ENCODE results near the gene ZNF577. TPM values are rescaled to one million over a fixed set of nuclear protein-coding genes. Genes with fewer than 3 reads are reported as not detected.

The ZNF577 gene
- 3.7 and 4.0 TPM in 2 replicates for total RNA-seq

DNA sequence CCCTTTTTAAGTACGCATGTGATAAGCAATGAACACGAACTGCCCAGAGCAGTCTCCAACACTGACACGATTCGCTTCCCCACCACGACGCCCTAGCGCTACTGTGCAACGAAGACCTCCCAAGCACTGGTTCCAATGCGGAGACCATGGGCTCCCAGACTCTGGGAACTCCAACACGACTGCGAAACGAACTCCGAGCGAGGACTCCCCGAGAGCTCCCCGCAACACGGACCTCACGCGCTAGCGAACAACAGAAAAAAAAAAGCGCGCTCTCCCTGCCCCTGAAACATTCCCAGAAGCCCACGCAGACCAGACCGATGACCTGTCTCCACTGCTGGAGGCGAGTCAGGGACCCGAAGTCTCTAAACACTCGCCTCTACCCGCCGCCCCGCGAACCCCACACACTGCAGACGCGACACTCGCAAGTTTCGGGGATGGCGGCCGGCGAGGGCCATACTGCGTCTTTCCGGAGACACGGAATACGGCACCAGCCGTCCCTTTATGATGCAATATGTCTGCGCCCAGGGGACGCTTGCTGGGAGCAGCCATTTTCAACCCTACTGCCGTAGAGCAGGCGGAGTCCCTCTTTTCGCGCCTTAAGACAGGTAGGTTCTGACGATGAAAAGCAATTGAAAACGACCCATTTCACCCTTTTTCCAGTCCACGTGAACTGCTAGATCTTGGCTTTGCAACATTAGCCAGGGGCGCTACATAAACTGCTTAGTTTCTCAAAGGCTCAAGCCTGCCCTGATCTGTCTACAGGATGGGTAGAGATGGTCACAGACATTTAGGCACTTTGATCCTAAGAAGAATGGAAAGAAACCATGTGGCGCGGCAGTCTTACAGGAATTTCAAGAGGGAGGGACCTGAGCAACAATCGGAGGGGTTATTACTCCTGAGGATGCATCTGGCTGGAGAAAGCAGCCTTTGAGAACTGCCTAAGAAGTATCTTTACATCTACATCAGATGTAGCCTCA is at the start of gene ZNF577:
TSS of gene ZNF577 (minus strand) at position 430 of the 977 bp plus-strand sequence. CDS start 7,569 bp downstream, outside the sequence.

DNA sequence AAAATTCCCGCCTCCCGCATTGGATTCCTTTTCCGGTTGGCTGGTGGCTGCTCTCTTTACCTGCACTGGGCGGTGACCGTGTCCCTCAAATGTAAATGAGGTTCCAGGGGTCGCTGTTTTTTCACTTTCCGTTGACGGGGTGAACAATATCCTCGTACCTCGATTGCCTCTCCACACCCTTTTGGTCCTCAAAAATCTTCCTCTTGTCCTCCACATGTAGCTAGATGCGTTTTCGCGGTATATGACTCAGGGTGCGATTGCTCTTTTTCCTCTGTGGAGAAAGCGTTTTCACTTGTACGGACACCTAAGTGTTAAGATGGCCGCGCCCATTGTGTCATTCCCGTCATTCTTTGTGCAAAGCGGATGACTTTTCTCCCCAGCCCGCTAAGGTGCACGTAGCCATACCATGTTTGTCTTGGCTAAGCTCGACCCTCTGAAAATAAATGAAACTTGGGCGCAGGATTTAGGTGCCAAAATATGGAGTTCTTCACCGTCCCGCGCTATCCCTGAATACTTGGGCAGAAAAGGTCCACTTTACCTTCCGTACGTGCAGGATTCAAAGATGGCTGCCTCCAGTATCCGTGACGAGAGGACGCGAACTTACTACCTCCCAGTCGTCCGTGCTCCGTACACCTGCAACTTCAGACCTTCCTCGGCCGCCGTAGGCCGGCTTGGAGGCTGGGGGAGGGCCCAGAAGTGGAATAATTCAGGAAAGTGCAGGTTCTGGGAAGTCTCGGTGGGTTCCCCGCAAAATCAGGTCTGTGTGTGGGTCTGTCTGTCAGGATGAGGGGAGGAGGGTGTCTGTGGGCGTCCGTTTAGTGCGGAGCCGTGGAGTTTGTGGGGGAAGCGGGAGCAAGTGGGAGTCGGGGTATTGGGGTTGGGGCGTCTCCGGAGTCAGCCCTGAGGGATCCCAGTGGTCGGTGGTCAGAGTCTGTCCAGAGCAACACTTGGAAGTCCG is 39.3 kb upstream of the ZNF577 start, which contains the start of gene ZNF613:
TSS of gene ZNF613 (plus strand) at position 689 of the 958 bp plus-strand sequence. CDS start 8,749 bp downstream, outside the sequence.

DNA sequence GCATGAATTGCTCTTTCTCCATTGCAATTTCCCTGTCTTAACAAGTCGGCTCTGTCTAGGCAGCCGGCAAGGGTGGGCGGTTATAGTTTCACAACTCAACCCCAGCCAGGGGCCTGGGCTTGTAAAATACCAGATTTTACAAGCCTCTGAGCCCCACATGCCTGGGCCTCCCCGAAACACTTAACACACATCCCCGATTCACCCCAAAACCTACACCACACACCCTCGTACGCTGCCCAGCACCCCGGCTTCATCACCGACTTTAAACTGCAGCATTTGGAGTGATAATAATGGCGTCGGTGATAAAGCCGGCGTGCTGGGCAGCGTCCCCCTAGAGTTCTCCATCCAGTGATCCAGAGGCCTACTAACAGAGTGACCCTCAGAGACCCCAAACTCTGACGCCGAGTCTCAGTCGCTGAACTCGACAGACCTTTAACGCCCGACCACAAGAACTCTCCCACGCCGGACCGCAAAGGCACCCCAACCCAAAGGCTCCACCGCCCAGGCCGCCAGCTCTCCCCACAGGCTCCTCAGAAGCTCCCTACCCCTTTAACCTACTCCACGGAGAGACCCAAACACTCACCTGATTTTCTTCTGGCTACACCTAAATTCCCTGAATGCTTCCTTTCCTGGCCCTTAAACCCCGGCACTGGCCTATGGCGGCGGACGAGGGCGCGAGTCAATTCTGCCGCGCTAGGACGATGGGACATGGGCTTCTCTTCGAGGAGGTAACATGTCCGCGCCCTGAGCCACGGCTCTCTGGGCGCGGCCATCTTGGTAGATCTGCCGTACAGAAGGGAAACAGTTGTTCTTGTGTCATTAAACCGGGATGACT is 16.8 kb upstream of the ZNF577 start, which contains the start of gene ZNF649:
TSS of gene ZNF649 (minus strand) at position 687 of the 835 bp plus-strand sequence. CDS start 4,910 bp downstream, outside the sequence.

Other genes with a start within 250 kb of the ZNF577 start
- not detected in 2 replicates for gene SIGLEC14, start 241.1 kb downstream of the ZNF577 start, total RNA-seq
- 2.6 and 5.1 TPM in 2 replicates for gene SPACA6, start 194.6 kb downstream of the ZNF577 start, total RNA-seq
- 6.2 and 6.6 TPM in 2 replicates for gene HAS1, start 164.0 kb downstream of the ZNF577 start, total RNA-seq
- gene FPR1, start 136.1 kb downstream of the ZNF577 start, total RNA-seq: 0.39 and 1.5 TPM in 2 replicates
- 0.37 and 0.39 TPM in 2 replicates for gene FPR2, start 126.8 kb downstream of the ZNF577 start, total RNA-seq
- gene FPR3, start 92.8 kb downstream of the ZNF577 start, total RNA-seq: not detected in 2 replicates
- gene ZNF649, start 17.1 kb upstream of the ZNF577 start, total RNA-seq: 5.5 and 6.5 TPM in 2 replicates
- 2.9 and 3.7 TPM in 2 replicates for gene ZNF613, start 39.5 kb upstream of the ZNF577 start, total RNA-seq
- gene ZNF350, start 98.9 kb upstream of the ZNF577 start, total RNA-seq: 6.1 and 8.1 TPM in 2 replicates
- 8.6 and 8.8 TPM in 2 replicates for gene ZNF615, start 120.3 kb upstream of the ZNF577 start, total RNA-seq
- gene ZNF614, start 140.4 kb upstream of the ZNF577 start, total RNA-seq: 7.3 and 10.8 TPM in 2 replicates
- 5.5 and 7.0 TPM in 2 replicates for gene ZNF432, start 160.9 kb upstream of the ZNF577 start, total RNA-seq
- gene ZNF841, start 207.8 kb upstream of the ZNF577 start, total RNA-seq: 19.1 and 22.7 TPM in 2 replicates